GM12878 (cell line): ENCODE data around the gene CAST. TPM values are rescaled to one million over a fixed set of nuclear protein-coding genes. Genes with fewer than 3 reads are reported as not detected.

ENCODE experiments used
- SIX5 ChIP-seq: IDR thresholded peaks from 2 replicates; pipeline ENCODE4 v1.6.1; 2011; ENCODE audit warnings: mild to moderate bottlenecking, low read depth, low read length, moderate library complexity; ENCODE audit not compliant: severe bottlenecking
- SMAD1 ChIP-seq: fragments of 450-650 bp; IDR thresholded peaks from 2 replicates; pipeline ENCODE4 v1.6.1; 2018; ENCODE audit warnings: mild to moderate bottlenecking, low read depth; ENCODE audit not compliant: partially characterized antibody
- polyA plus RNA-seq, 11 experiments: library from polyadenylated mRNA; depleted of rRNA in 4 of 11; unstranded in 6 of 11; stranded (reverse) in 5 of 11; fragments of >200 nt; fragmentation: Nextera tagmentation in 4 of 11; fragmentation: Illumina TruSeq in 1 of 11; extraction: Ambion mirVana in 4 of 11; extraction: Trizol in 1 of 11; gene quantifications; 1 replicate in 1 of 11; 2 replicates in 10 of 11; pipeline versions ENCODE4 v1.2.1 to v1.2.3, GENCODE V29; 2011 to 2016; ENCODE audit warnings: inconsistent platforms in 2 of 11, missing spikeins in 2 of 11, low read depth in 1 of 11
- total RNA-seq, 4 experiments: library from RNA; depleted of rRNA in 3 of 4; stranded (reverse); fragments of >200 nt in 3 of 4; fragmentation: Illumina TruSeq in 1 of 4; extraction: Trizol in 1 of 4; gene quantifications; 2 replicates each; pipeline versions ENCODE4 v1.2.1 to v1.2.3, GENCODE V29; 2013 to 2021
- TF ChIP-seq, protein P1 (sequence below): fragments of 450-650 bp; IDR thresholded peaks from 2 replicates; pipeline ENCODE4 v1.6.1; 2018; ENCODE audit warnings: borderline replicate concordance, mild to moderate bottlenecking; ENCODE audit not compliant: partially characterized antibody
- TF ChIP-seq, protein P2 (sequence below): fragments of 450-650 bp; IDR thresholded peaks from 2 replicates; pipeline ENCODE4 v1.6.1; 2016; ENCODE audit warnings: mild to moderate bottlenecking, moderate library complexity, borderline replicate concordance

The CAST gene
- total and polyA plus RNA-seq, 10 of the 15 experiments (the other 5 are each of a cell fraction or from before 2014, with no cell fraction given), result 31.7 to 140 (median 68.5) TPM

DNA sequence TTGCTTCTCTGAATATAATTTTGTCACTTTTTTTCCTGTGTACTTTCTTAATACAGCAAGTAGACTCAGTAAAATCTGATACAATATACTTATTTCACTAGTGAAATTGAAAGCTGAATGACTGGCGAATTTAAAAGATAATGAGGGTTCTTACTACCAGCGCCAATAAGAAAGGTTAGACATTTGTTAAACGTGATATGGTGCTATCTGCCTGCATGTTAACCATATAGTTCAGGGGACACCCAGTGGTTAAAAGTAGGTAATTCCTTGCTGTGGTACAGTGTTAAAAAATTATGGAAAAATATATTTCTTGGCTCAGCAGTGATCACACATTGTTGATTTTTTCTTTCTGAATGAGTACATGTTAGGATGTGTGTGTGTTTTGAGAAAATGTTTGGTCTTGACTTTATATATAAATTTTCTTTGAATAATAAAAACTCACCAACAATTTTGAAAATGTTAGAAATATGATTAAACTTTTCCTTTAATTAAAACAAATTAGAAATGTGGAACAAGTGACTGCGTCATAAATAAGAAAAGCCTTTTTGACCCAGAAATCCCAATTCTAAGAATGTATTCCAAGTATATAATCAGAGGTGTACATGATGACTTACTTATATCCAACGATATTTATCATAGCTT lies 25.8 kb downstream of the CAST start (continued):
- TF ChIP-seq, protein P1, sequence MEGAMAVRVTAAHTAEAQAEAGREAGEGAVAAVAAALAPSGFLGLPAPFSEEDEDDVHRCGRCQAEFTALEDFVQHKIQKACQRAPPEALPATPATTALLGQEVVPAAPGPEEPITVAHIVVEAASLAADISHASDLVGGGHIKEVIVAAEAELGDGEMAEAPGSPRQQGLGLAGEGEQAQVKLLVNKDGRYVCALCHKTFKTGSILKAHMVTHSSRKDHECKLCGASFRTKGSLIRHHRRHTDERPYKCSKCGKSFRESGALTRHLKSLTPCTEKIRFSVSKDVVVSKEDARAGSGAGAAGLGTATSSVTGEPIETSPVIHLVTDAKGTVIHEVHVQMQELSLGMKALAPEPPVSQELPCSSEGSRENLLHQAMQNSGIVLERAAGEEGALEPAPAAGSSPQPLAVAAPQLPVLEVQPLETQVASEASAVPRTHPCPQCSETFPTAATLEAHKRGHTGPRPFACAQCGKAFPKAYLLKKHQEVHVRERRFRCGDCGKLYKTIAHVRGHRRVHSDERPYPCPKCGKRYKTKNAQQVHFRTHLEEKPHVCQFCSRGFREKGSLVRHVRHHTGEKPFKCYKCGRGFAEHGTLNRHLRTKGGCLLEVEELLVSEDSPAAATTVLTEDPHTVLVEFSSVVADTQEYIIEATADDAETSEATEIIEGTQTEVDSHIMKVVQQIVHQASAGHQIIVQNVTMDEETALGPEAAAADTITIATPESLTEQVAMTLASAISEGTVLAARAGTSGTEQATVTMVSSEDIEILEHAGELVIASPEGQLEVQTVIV, result no peak
- no peak for TF ChIP-seq SIX5
- TF ChIP-seq, protein P2, sequence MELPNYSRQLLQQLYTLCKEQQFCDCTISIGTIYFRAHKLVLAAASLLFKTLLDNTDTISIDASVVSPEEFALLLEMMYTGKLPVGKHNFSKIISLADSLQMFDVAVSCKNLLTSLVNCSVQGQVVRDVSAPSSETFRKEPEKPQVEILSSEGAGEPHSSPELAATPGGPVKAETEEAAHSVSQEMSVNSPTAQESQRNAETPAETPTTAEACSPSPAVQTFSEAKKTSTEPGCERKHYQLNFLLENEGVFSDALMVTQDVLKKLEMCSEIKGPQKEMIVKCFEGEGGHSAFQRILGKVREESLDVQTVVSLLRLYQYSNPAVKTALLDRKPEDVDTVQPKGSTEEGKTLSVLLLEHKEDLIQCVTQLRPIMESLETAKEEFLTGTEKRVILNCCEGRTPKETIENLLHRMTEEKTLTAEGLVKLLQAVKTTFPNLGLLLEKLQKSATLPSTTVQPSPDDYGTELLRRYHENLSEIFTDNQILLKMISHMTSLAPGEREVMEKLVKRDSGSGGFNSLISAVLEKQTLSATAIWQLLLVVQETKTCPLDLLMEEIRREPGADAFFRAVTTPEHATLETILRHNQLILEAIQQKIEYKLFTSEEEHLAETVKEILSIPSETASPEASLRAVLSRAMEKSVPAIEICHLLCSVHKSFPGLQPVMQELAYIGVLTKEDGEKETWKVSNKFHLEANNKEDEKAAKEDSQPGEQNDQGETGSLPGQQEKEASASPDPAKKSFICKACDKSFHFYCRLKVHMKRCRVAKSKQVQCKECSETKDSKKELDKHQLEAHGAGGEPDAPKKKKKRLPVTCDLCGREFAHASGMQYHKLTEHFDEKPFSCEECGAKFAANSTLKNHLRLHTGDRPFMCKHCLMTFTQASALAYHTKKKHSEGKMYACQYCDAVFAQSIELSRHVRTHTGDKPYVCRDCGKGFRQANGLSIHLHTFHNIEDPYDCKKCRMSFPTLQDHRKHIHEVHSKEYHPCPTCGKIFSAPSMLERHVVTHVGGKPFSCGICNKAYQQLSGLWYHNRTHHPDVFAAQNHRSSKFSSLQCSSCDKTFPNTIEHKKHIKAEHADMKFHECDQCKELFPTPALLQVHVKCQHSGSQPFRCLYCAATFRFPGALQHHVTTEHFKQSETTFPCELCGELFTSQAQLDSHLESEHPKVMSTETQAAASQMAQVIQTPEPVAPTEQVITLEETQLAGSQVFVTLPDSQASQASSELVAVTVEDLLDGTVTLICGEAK, result no peak
- no peak for TF ChIP-seq SMAD1
- TF ChIP-seq, all 136 proteins: peak for 6
